Measurements from ENCODE around the gene PLPP1.

DNA sequence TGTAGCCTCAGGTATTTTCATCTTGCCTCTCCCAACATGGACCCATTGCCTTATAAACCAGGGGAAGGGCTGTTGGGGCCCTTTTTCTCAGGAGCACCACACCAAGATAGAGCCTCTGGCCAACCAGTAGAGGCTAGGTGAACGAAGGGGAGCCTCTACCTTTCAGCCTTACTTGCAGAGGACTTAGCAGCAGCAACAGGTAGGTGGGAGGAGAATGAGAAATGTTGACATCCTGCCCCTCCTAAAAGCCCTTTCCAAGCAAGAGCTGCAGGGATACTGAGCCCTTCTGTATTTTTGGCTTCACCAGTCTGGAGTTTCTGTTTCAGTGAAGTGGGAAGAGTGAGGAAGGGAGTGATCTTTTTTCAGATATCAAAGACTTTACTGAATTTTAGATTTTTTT is 149.5 kb downstream of the PLPP1 start:
- TF ChIP-seq EZH2 (IDR thresholded peaks at IDR 0.05; ENCODE audit: insufficient read depth, poor library complexity, severe bottlenecking) (no peak), EZH2phosphoT487 (IDR thresholded peaks at IDR 0.05; ENCODE audit: insufficient read depth, low read depth) (no peak)

Data from GM23248 (cell line).